Liver (tissue), 3 donors: ENCODE measurements around the gene SELENOH.

Experiments used
- ATF3 ChIP-seq: IDR thresholded peaks from 2 replicates; pipeline ENCODE4 v1.6.1; 2016; ENCODE audit warnings: antibody characterized with exemption
- CTCF ChIP-seq: fragments of 150-350 bp; IDR thresholded peaks from 2 replicates; pipeline ENCODE4 v1.5.1; 2017; ENCODE audit warnings: improper control_type of control experiment, low read depth, low read length; ENCODE audit not compliant: missing input control
- GABPA ChIP-seq, 2 donors: IDR thresholded peaks in 1 of 2; conservative IDR thresholded peaks in 1 of 2; 2 replicates each; pipeline ENCODE4 v1.6.1; 2016; ENCODE audit warnings: antibody characterized with exemption in 2 of 2, mild to moderate bottlenecking in 1 of 2, moderate library complexity in 1 of 2
- JUND ChIP-seq, 2 donors: IDR thresholded peaks; 2 replicates each; pipeline ENCODE4 v1.6.1; 2016; ENCODE audit warnings: antibody characterized with exemption in 2 of 2
- MAX ChIP-seq: IDR thresholded peaks from 2 replicates; pipeline ENCODE4 v1.6.1; 2016; ENCODE audit warnings: antibody characterized with exemption
- RAD21 ChIP-seq, 2 donors: IDR thresholded peaks; 2 replicates each; pipeline ENCODE4 v1.6.1; 2016; ENCODE audit warnings: antibody characterized with exemption in 2 of 2, mild to moderate bottlenecking in 2 of 2
- REST ChIP-seq: IDR thresholded peaks from 2 replicates; pipeline ENCODE4 v1.6.1; 2016; ENCODE audit warnings: antibody characterized with exemption, mild to moderate bottlenecking
- RXRA ChIP-seq, 2 donors: IDR thresholded peaks; 2 replicates each; pipeline ENCODE4 v1.6.1; 2017 to 2018; ENCODE audit warnings: antibody characterized with exemption in 2 of 2, mild to moderate bottlenecking in 1 of 2
- SP1 ChIP-seq: IDR thresholded peaks from 2 replicates; pipeline ENCODE4 v1.6.1; 2018; ENCODE audit warnings: antibody characterized with exemption, mild to moderate bottlenecking
- TAF1 ChIP-seq: conservative IDR thresholded peaks from 2 replicates; pipeline ENCODE4 v1.6.1; 2016; ENCODE audit warnings: antibody characterized with exemption, mild to moderate bottlenecking
- YY1 ChIP-seq: IDR thresholded peaks from 2 replicates; pipeline ENCODE4 v1.6.1; 2016; ENCODE audit warnings: antibody characterized with exemption, mild to moderate bottlenecking
- ZBTB33 ChIP-seq: IDR thresholded peaks from 2 replicates; pipeline ENCODE4 v1.6.1; 2016; ENCODE audit warnings: antibody characterized with exemption
- donor health status: healthy.
- donor health status: healthy.

- TF ChIP-seq CTCF (no peak), ATF3 (no peak), SP1 (no peak), REST (no peak), MAX (no peak), JUND (IDR thresholded peaks at IDR 0.05) (no peak), ZBTB33 (no peak), GABPA (IDR thresholded peaks at IDR 0.05 in 1 of 2, conservative IDR thresholded peaks at IDR 0.05 in 1 of 2) (no peak), RXRA (IDR thresholded peaks at IDR 0.05) (no peak), RAD21 (IDR thresholded peaks at IDR 0.05) (no peak), TAF1 (no peak), YY1 (no peak)
These were observed 22.7 kb downstream of the SELENOH start for GRCh38 chr11:57764021-57764420.
